ENCODE results near the gene SYK. TPM values are rescaled to one million over a fixed set of nuclear protein-coding genes. Genes with fewer than 3 reads are reported as not detected.

SYK gene
- polyA plus RNA-seq, 1 of the 3 experiments (the other 2 are of a cell fraction): not detected

DNA sequence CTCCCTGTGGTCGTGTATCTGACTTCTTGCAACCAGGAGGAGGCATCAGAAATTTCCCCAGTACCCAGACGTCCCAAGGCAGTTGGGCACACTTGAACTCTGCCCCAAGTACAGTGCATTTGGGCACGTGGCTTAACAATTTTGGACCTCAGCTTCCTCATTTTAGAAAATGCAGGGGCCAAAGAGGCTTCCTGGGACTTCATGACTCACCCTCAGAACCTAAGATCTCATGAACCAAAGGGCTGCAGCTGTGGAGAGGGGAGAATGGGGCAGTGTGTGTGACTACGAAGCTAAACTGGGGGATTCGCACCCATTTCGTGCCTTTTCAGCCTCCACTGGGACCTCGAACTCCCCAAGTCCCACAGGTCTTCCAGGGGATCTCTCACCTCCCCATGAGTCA lies 59.2 kb downstream of the SYK start:
- Histone ChIP-seq H3K9me2 (no peaks in the 10 kb centered on the region), H3K4me2 (no peak overlapping the region), H3K4me3 (ENCODE audit: low read depth in 2 of 2, low read length in 1 of 2) (no peak overlapping the region), H3K27ac (ENCODE audit: low read depth in 2 of 2, low read length in 1 of 2) (no peak overlapping the region), H3K36me3 (replicated peaks in 1 of 2; ENCODE audit: control insufficient read depth in 1 of 2, insufficient read depth in 2 of 2, low read length in 1 of 2) (no peaks in the 10 kb centered on the region), H2AFZ (ENCODE audit: low read depth) (no peak overlapping the region), H3K9me3 (no peaks in the 10 kb centered on the region), H3K27me3 (ENCODE audit: insufficient read depth) (no peaks in the 10 kb centered on the region), H3K4me1 (ENCODE audit: control insufficient read depth in 1 of 2, insufficient read depth in 2 of 2, low read depth in 1 of 2, low read length in 1 of 2) (no peaks in the 10 kb centered on the region; a peak in 1 of 4 replicates), H3K9ac (no peak overlapping the region), H3F3A (replicated peaks; ENCODE audit: insufficient read depth) (no peaks in the 10 kb centered on the region), H4K20me1 (ENCODE audit: insufficient read depth) (no peaks in the 10 kb centered on the region), H3K79me2 (ENCODE audit: insufficient read depth) (no peaks in the 10 kb centered on the region)
- ChIA-PET POLR2A (no interaction called here), CTCF (interaction anchor here (1.2 to 4.9 kb wide), 2 partner anchors 10 to 718 kb away, joined by 3 to 25 read pairs; no protein-coding TSS in a partner anchor)
- TF ChIP-seq, protein P1, sequence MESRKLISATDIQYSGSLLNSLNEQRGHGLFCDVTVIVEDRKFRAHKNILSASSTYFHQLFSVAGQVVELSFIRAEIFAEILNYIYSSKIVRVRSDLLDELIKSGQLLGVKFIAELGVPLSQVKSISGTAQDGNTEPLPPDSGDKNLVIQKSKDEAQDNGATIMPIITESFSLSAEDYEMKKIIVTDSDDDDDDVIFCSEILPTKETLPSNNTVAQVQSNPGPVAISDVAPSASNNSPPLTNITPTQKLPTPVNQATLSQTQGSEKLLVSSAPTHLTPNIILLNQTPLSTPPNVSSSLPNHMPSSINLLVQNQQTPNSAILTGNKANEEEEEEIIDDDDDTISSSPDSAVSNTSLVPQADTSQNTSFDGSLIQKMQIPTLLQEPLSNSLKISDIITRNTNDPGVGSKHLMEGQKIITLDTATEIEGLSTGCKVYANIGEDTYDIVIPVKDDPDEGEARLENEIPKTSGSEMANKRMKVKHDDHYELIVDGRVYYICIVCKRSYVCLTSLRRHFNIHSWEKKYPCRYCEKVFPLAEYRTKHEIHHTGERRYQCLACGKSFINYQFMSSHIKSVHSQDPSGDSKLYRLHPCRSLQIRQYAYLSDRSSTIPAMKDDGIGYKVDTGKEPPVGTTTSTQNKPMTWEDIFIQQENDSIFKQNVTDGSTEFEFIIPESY (IDR thresholded peaks at IDR 0.05; ENCODE audit: borderline replicate concordance, low read depth): no peak
- no peak for TF ChIP-seq NRF1 (IDR thresholded peaks at IDR 0.05; ENCODE audit: low read depth, low read length)
- WGBS (ENCODE audit: low lambda C conversion rate): 30% methylated on average over 5 of the region's 7 CpGs
- DNase-seq: no peak

DNA sequence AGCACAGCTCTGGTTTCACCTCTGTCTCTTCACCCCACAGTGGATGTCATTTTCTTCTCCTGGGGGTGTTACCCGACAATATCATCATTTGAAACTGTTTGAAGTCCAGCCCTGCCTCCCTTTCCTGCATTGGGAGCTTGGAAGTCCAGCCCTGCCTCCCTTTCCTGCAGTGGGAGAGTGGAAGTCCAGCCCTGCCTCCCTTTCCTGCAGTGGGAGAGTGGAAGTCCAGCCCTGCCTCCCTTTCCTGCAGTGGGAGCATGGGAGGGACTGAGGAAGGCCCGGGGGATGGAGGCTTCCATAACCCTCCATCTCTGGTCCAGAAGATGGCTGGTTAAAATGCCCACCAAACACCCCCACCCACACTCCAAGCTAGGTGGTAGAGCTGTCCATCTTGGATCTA lies 59.8 kb downstream of the SYK start:
- H3K79me2 ChIP-seq (ENCODE audit: insufficient read depth): no peaks in the 10 kb centered on the region
- H3K36me3 ChIP-seq (replicated peaks in 1 of 2; ENCODE audit: control insufficient read depth in 1 of 2, insufficient read depth in 2 of 2, low read length in 1 of 2): no peaks in the 10 kb centered on the region
- no peaks in the 10 kb centered on the region for H3K9me3 ChIP-seq
- ChIA-PET POLR2A (no interaction called here), CTCF (interaction anchor here (1.0 to 4.9 kb wide), 2 partner anchors 9 to 1258 kb away, joined by 4 to 25 read pairs; no protein-coding TSS in a partner anchor)
- H2AFZ ChIP-seq (ENCODE audit: low read depth): no peak overlapping the region
- H3K9me2 ChIP-seq: no peaks in the 10 kb centered on the region
- no peak overlapping the region for H3K9ac ChIP-seq
- no peak for DNase-seq
- 36% methylated on average over 1 of the region's 2 CpGs for WGBS (ENCODE audit: low lambda C conversion rate)
- TF ChIP-seq YY1 (IDR thresholded peaks at IDR 0.05; ENCODE audit: low read depth) (no peak), EP300 (IDR thresholded peaks at IDR 0.05; ENCODE audit: borderline replicate concordance in 1 of 2, low read depth in 1 of 2, low read length in 1 of 2) (no peak)
- TF ChIP-seq, protein P2, sequence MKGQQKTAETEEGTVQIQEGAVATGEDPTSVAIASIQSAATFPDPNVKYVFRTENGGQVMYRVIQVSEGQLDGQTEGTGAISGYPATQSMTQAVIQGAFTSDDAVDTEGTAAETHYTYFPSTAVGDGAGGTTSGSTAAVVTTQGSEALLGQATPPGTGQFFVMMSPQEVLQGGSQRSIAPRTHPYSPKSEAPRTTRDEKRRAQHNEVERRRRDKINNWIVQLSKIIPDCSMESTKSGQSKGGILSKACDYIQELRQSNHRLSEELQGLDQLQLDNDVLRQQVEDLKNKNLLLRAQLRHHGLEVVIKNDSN (IDR thresholded peaks at IDR 0.05; ENCODE audit: borderline replicate concordance, low read depth): no peak
- H3F3A ChIP-seq (replicated peaks; ENCODE audit: insufficient read depth): no peaks in the 10 kb centered on the region
- no peaks in the 10 kb centered on the region; a peak in 1 of 4 replicates for H3K4me1 ChIP-seq (ENCODE audit: control insufficient read depth in 1 of 2, insufficient read depth in 2 of 2, low read depth in 1 of 2, low read length in 1 of 2)
- no peaks in the 10 kb centered on the region for H4K20me1 ChIP-seq (ENCODE audit: insufficient read depth)
- H3K4me2 ChIP-seq: no peak overlapping the region
- H3K27ac ChIP-seq (ENCODE audit: low read depth in 2 of 2, low read length in 1 of 2): no peak overlapping the region
- H3K4me3 ChIP-seq (ENCODE audit: low read depth in 2 of 2, low read length in 1 of 2): no peak overlapping the region
- H3K27me3 ChIP-seq (ENCODE audit: insufficient read depth): no peaks in the 10 kb centered on the region

DNA sequence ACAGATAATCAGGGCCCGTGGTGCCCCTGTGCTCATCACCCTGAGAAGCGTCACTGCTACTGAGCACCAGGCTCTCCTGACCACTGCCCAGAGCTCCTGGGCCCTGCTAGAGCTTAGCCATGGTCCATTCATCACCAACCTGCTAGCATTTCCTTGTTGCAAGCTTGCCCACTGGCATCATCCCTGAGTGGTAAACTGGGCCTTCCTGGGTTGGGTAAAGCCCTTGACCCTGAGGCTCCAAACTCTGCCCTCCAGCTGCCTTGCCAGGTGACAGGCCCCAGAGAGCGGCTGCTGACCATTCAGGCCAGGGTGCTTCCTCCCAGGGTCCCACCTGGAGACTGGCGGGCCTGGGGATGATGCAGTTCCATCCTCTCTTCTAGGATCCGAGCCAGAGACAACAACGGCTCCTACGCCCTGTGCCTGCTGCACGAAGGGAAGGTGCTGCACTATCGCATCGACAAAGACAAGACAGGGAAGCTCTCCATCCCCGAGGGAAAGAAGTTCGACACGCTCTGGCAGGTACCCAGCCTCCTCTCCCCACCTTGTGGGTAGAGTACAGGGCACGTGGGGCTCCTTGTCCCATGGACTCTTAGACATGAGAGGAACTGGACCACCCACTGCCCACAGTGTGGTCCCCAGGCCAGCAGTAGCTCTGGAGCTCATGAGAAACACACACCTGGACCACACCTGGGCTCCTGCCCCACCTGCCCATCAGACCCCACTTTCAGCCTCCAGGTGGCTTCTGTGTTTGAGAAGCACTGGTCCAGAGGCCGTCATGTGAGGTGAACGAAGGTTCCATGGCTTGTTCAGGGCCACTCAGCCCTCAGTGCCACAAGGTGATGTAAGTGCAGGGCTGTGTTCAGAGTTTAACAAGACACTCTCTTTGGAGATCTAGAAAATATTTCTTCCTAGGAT lies 60.5 kb downstream of the SYK start:
- no peaks in the 10 kb centered on the region for H3K79me2 ChIP-seq (ENCODE audit: insufficient read depth)
- H3K9me3 ChIP-seq: no peaks in the 10 kb centered on the region
- ChIA-PET CTCF (interaction anchor here (0.8 to 4.9 kb wide), 3 partner anchors 8 to 1259 kb away, joined by 3 to 25 read pairs (median 4); no protein-coding TSS in a partner anchor), POLR2A (no interaction called here)
- no peak overlapping the region for H2AFZ ChIP-seq (ENCODE audit: low read depth)
- DNase-seq: no peak
- no peak overlapping the region for H3K27ac ChIP-seq (ENCODE audit: low read depth in 2 of 2, low read length in 1 of 2)
- H3K36me3 ChIP-seq (replicated peaks in 1 of 2; ENCODE audit: control insufficient read depth in 1 of 2, insufficient read depth in 2 of 2, low read length in 1 of 2): no peaks in the 10 kb centered on the region
- no peak overlapping the region for H3K4me2 ChIP-seq
- no peaks in the 10 kb centered on the region for H3F3A ChIP-seq (replicated peaks; ENCODE audit: insufficient read depth)
- H3K4me3 ChIP-seq (ENCODE audit: low read depth in 2 of 2, low read length in 1 of 2): no peak overlapping the region
- WGBS (ENCODE audit: low lambda C conversion rate): 48% methylated on average over 8 of the region's 16 CpGs
- H4K20me1 ChIP-seq (ENCODE audit: insufficient read depth): no peaks in the 10 kb centered on the region
- no peaks in the 10 kb centered on the region for H3K9me2 ChIP-seq
- TF ChIP-seq, protein P1 (IDR thresholded peaks at IDR 0.05; ENCODE audit: borderline replicate concordance, low read depth): no peak
- TF ChIP-seq FOXM1 (IDR thresholded peaks at IDR 0.05; ENCODE audit: low read depth): no peak
- no peak for TF ChIP-seq GABPA (IDR thresholded peaks at IDR 0.05; ENCODE audit: low read depth)
- H3K4me1 ChIP-seq (ENCODE audit: control insufficient read depth in 1 of 2, insufficient read depth in 2 of 2, low read depth in 1 of 2, low read length in 1 of 2): no peaks in the 10 kb centered on the region; a peak in 1 of 4 replicates
- no peak overlapping the region for H3K9ac ChIP-seq
- H3K27me3 ChIP-seq (ENCODE audit: insufficient read depth): no peaks in the 10 kb centered on the region
